HepG2 (cell line): ENCODE measurements around the gene FITM1. TPM values are rescaled to one million over a fixed set of nuclear protein-coding genes. Genes with fewer than 3 reads are reported as not detected.
A peak's percentile ranks its signal among the peaks of the same experiment; 100 is the strongest.

Experiments
- ATF2 ChIP-seq: sonication (generic); formaldehyde crosslinking; IDR thresholded peaks from 2 replicates; pipeline ENCODE4 v1.4.0; 2020; ENCODE audit warnings: missing genetic modification reagents
- BATF2 ChIP-seq: sonication (generic); formaldehyde crosslinking; IDR thresholded peaks from 2 replicates; pipeline ENCODE4 v1.8.0; 2022; ENCODE audit warnings: mild to moderate bottlenecking, missing genetic modification reagents, moderate library complexity
- E2F1 ChIP-seq: sonication (generic); formaldehyde crosslinking; IDR thresholded peaks from 2 replicates; pipeline ENCODE4 v1.5.0; 2020; ENCODE audit warnings: missing genetic modification reagents
- GRHL1 ChIP-seq: sonication (generic); formaldehyde crosslinking; conservative IDR thresholded peaks from 2 replicates; pipeline ENCODE4 v1.8.0; 2022; ENCODE audit warnings: missing genetic modification reagents
- GZF1 ChIP-seq: sonication (generic); formaldehyde crosslinking; IDR thresholded peaks from 2 replicates; pipeline ENCODE4 v1.5.1; 2020; ENCODE audit warnings: mild to moderate bottlenecking, missing genetic modification reagents
- IRF2 ChIP-seq: IDR thresholded peaks from 2 replicates; pipeline ENCODE4 v1.6.1; 2018; ENCODE audit warnings: missing genetic modification reagents, missing compliant biosample characterization
- KLF13 ChIP-seq: sonication (generic); formaldehyde crosslinking; IDR thresholded peaks from 2 replicates; pipeline ENCODE4 v1.4.0; 2020; ENCODE audit warnings: mild to moderate bottlenecking, missing genetic modification reagents
- KLF16 ChIP-seq, 2 experiments: sonication (generic) in 1 of 2; formaldehyde crosslinking in 1 of 2; IDR thresholded peaks; 2 replicates each; pipeline versions ENCODE4 v1.6.1 to v1.8.0; 2016 to 2023; ENCODE audit warnings: missing genetic modification reagents in 2 of 2, missing compliant biosample characterization in 1 of 2
- NFIC ChIP-seq: IDR thresholded peaks from 2 replicates; pipeline ENCODE4 v1.6.1; 2012; ENCODE audit warnings: mild to moderate bottlenecking, low read length, inconsistent platforms
- NR2C2 ChIP-seq: sonication (generic); formaldehyde crosslinking; IDR thresholded peaks from 2 replicates; pipeline ENCODE4 v1.4.0; 2020; ENCODE audit warnings: missing genetic modification reagents, mild to moderate bottlenecking, moderate library complexity, borderline replicate concordance
- NR2F6 ChIP-seq, 2 experiments: IDR thresholded peaks; 2 replicates each; pipeline ENCODE4 v1.6.1; 2016; ENCODE audit warnings: antibody characterized with exemption in 1 of 2, mild to moderate bottlenecking in 1 of 2
- PBX2 ChIP-seq: IDR thresholded peaks from 2 replicates; pipeline ENCODE4 v1.6.1; 2016; ENCODE audit warnings: control low read depth
- POGZ ChIP-seq: sonication (generic); formaldehyde crosslinking; IDR thresholded peaks from 2 replicates; pipeline ENCODE4 v1.4.0; 2020; ENCODE audit warnings: mild to moderate bottlenecking, missing genetic modification reagents
- RFX1 ChIP-seq: fragments of 450-650 bp; IDR thresholded peaks from 2 replicates; pipeline ENCODE4 v1.6.1; 2017
- SALL1 ChIP-seq: sonication (generic); formaldehyde crosslinking; IDR thresholded peaks from 2 replicates; pipeline ENCODE4 v1.8.0; 2022; ENCODE audit warnings: mild to moderate bottlenecking, missing genetic modification reagents
- SOX13 ChIP-seq, 3 experiments: fragments of 450-650 bp in 1 of 3; sonication (generic) in 1 of 3; formaldehyde crosslinking in 1 of 3; IDR thresholded peaks in 2 of 3; conservative IDR thresholded peaks in 1 of 3; 2 replicates each; pipeline versions ENCODE4 v1.5.0 to v1.6.1; 2016 to 2020; ENCODE audit warnings: antibody characterized with exemption in 1 of 3, mild to moderate bottlenecking in 1 of 3, missing compliant biosample characterization in 1 of 3, missing genetic modification reagents in 1 of 3, moderate library complexity in 1 of 3
- ZBTB49 ChIP-seq: sonication (generic); formaldehyde crosslinking; IDR thresholded peaks from 2 replicates; pipeline ENCODE4 v1.4.0; 2020; ENCODE audit warnings: missing genetic modification reagents, borderline replicate concordance
- ZNF83 ChIP-seq: sonication (generic); formaldehyde crosslinking; IDR thresholded peaks from 2 replicates; pipeline ENCODE4 v1.4.0; 2020; ENCODE audit warnings: missing genetic modification reagents, mild to moderate bottlenecking, borderline replicate concordance
- ZNF841 ChIP-seq: sonication (generic); formaldehyde crosslinking; IDR thresholded peaks from 2 replicates; pipeline ENCODE4 v1.8.1; 2023; ENCODE audit warnings: missing genetic modification reagents, borderline replicate concordance
- ZNF891 ChIP-seq: sonication (generic); formaldehyde crosslinking; IDR thresholded peaks from 2 replicates; pipeline ENCODE4 v1.5.0; 2020; ENCODE audit warnings: mild to moderate bottlenecking, missing genetic modification reagents
- polyA plus RNA-seq, 8 experiments: library from polyadenylated mRNA; depleted of rRNA in 3 of 8; stranded (reverse) in 7 of 8; unstranded in 1 of 8; fragments of >200 nt; fragmentation: Illumina TruSeq in 4 of 8; extraction: Trizol in 4 of 8; gene quantifications; 2 replicates each; pipeline versions ENCODE4 v1.2.1 to v1.2.3, GENCODE V29; 2011 to 2016; ENCODE audit warnings: low read depth in 4 of 8, missing spikeins in 1 of 8, mixed read lengths in 1 of 8; ENCODE audit not compliant: insufficient read depth in 1 of 8
- total RNA-seq, 5 experiments: library from RNA; depleted of rRNA; stranded (reverse); fragments of >200 nt; fragmentation: Illumina TruSeq; extraction: Trizol; gene quantifications; 2 replicates each; pipeline ENCODE4 v1.2.3, GENCODE V29; 2016; ENCODE audit warnings: low read depth in 1 of 5

The FITM1 gene
- total and polyA plus RNA-seq, 2 of the 13 experiments (the other 11 are each of a cell fraction or from before 2014, with no cell fraction given), result 2.7 to 5.8 TPM

- TF ChIP-seq PBX2 (CRISPR knock-in tag), result no peak; the same call in 1 of the 2 replicates
- TF ChIP-seq SOX13 (IDR thresholded peaks at IDR 0.05), result peak; percentile 74
- peak; percentile 82 to 96 for TF ChIP-seq SOX13 (CRISPR knock-in tag; conservative IDR thresholded peaks at IDR 0.05 in 1 of 2, IDR thresholded peaks at IDR 0.05 in 1 of 2)
- TF ChIP-seq SALL1 (CRISPR knock-in tag), result peak; percentile 99
- TF ChIP-seq ZNF83 (CRISPR knock-in tag), result peak; percentile 87; the same call in 1 of the 2 replicates
- peak; percentile 95 for TF ChIP-seq GZF1
- TF ChIP-seq POGZ (CRISPR knock-in tag), result peak; percentile 98
- no peak; the same call in 1 of the 2 replicates for TF ChIP-seq ZBTB49 (CRISPR knock-in tag)
- no peak for TF ChIP-seq GRHL1
- TF ChIP-seq KLF16 (CRISPR knock-in tag; IDR thresholded peaks at IDR 0.05), result peak in 1 of 2 experiments; percentile 99; a peak in 2 of 4 replicates
- peak; percentile 98 for TF ChIP-seq IRF2 (CRISPR knock-in tag)
- TF ChIP-seq ZNF841, result no peak
- no peak for TF ChIP-seq NFIC
- no peak for TF ChIP-seq RFX1
- TF ChIP-seq ZNF891 (CRISPR knock-in tag), result no peak
- TF ChIP-seq NR2C2 (CRISPR knock-in tag), result peak; percentile 96
- peak; percentile 74; the same call in 1 of the 2 replicates for TF ChIP-seq KLF13 (CRISPR knock-in tag)
- TF ChIP-seq BATF2 (CRISPR knock-in tag), result no peak
- TF ChIP-seq E2F1 (CRISPR knock-in tag), result no peak; the same call in 1 of the 2 replicates
- TF ChIP-seq ATF2 (CRISPR knock-in tag), result peak; percentile 96
- TF ChIP-seq NR2F6 (IDR thresholded peaks at IDR 0.05), result peak; percentile 93
- TF ChIP-seq NR2F6 (CRISPR knock-in tag; IDR thresholded peaks at IDR 0.05), result peak; percentile 94
Observed at GRCh38 chr14:24095271-24096068, 35.0 kb upstream of the FITM1 start (continued).
